ENCODE measurements around the gene RYR2. TPM values are rescaled to one million over a fixed set of nuclear protein-coding genes. Genes with fewer than 3 reads are reported as not detected.

Gene RYR2
- total RNA-seq, 1 experiment from 2014 or later = 3.4 TPM

DNA sequence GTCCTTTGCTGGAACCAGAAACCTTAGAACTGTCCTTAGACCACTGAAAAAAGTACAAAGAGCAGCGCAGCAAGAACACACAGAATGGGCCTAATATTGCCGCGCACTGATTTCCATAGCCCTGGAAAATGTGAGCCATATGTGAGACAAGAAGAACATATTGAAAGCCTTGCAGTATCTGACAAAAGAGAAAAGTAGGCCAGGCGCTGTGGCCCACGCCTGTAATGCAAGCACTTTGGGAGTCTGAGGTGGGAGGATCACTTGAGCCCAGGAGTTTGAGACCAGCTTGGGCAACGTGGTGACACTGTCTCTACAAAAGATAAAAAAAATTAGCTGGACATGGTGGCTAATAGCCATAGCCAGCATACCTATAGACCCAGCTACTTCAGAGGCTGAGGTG, 300.7 kb downstream of the RYR2 start:
- Histone ChIP-seq H3K56ac (ENCODE audit: insufficient read length, low read depth, low read length) (no peak overlapping the region), H3T11ph (ENCODE audit: low read length) (no peak overlapping the region), H2BK120ac (ENCODE audit: low read depth, low read length, poor library complexity, severe bottlenecking) (no peak overlapping the region), H3K14ac (ENCODE audit: insufficient read depth, low read length) (no peak overlapping the region), H2AK5ac (ENCODE audit: insufficient read length, low read length) (no peak overlapping the region), H3K4me2 (ENCODE audit: insufficient read depth, insufficient read length, low read length) (no peak overlapping the region), H3K4me1 (ENCODE audit: insufficient read depth, low read length) (no peaks in the 10 kb centered on the region; the same call in 1 of the 2 replicates), H4K8ac (replicated peaks; ENCODE audit: insufficient read length, low read depth, low read length) (no peak overlapping the region), H2BK20ac (ENCODE audit: low read depth, low read length, poor library complexity, severe bottlenecking) (no peak overlapping the region), H3K79me1 (ENCODE audit: insufficient read depth, low read depth, low read length, poor library complexity, severe bottlenecking) (no peaks in the 10 kb centered on the region), H2BK15ac (ENCODE audit: low read depth, low read length) (no peak overlapping the region), H2BK5ac (ENCODE audit: insufficient read length, low read length) (no peak overlapping the region), H2AFZ (ENCODE audit: low read length) (no peak overlapping the region), H3K27me3 (ENCODE audit: insufficient read depth, low read length) (no peaks in the 10 kb centered on the region), H4K91ac (ENCODE audit: insufficient read length, low read depth, low read length) (no peak overlapping the region), H4K20me1 (ENCODE audit: control insufficient read depth, insufficient read depth, insufficient read length) (no peaks in the 10 kb centered on the region), H3K79me2 (ENCODE audit: insufficient read depth, low read length) (no peaks in the 10 kb centered on the region), H3K23me2 (ENCODE audit: insufficient read length, low read depth, low read length, poor library complexity, severe bottlenecking) (no peaks in the 10 kb centered on the region), H3K23ac (ENCODE audit: insufficient read length, low read depth, low read length) (no peak overlapping the region), H3K4ac (ENCODE audit: low read depth, low read length) (no peak overlapping the region), H3K27ac (ENCODE audit: insufficient read length, low read depth, low read length) (no peak overlapping the region), H4K5ac (ENCODE audit: insufficient read length, low read depth, low read length) (no peak overlapping the region), H3K18ac (ENCODE audit: insufficient read length, low read depth, low read length) (no peak overlapping the region), H3K9ac (ENCODE audit: extremely low read depth, insufficient read length, low read length) (no peak overlapping the region), H3K9me3 (ENCODE audit: control insufficient read depth, low read depth, low read length) (no peaks in the 10 kb centered on the region), H2BK12ac (ENCODE audit: insufficient read length, low read depth, low read length) (no peak overlapping the region)
- Mint-ChIP-seq H3K27ac (no peak overlapping the region; a peak in 1 of 7 replicates), H3K4me3 (no peak overlapping the region), H3K27me3 (ENCODE audit: low read depth) (no peaks in the 10 kb centered on the region), H3K36me3 (ENCODE audit: insufficient read depth in 1 of 3, low read depth in 3 of 3) (peaks cover 2 to 17% (median 3%) of the 10 kb centered on the region in 3 experiments; a peak in 5 of 7 replicates), H3K4me1 (peaks cover 15 to 25% of the 10 kb centered on the region in 2 experiments), H3K9me3 (no peaks in the 10 kb centered on the region; a peak in 3 of 5 replicates)
- TF ChIP-seq CTCF (conservative IDR thresholded peaks at IDR 0.05) = no peak
- DNase-seq = no peak
- no CpG with 5 or more reads among the region's 6 CpGs for WGBS (ENCODE audit: extremely low coverage, insufficient read length, low lambda C conversion rate)
